NCI-H1417 treated with DMSO at 0.1 percent for 48 hours (cell line): ENCODE measurements around the gene TMEM80.
"Not testable (repeated sequence)": the region's sequence is repeated elsewhere in the genome, so short reads cannot be mapped to it uniquely, and the experiment has no call there.

Experiments used
- DNase-seq: peaks from one replicate; lab custom pipeline; 2025; lab: John Stamatoyannopoulos, UW

The TMEM80 gene

DNA sequence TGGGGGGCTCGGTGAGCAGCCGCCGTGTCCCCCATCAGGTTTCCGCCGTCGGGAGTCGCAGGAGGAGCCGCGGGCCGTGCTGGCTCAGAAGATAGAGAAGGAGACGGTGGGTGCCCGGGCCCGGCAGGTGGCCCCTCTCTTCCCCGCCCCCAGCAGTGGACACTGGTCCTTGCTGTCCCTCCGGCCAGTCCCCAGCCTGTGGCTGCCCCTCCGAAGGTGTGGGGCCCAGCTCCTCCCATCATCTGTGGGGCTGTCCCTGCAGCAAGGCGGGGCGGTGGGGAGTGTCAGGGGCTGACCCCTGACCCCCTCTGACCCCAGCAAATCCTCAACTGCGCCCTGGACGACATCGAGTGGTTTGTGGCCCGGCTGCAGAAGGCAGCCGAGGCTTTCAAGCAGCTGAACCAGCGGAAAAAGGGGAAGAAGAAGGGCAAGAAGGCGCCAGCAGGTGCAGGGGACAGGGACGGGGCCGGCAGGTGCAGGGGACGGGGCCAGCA, 25.7 kb downstream of the TMEM80 start:
- no peak for DNase-seq

DNA sequence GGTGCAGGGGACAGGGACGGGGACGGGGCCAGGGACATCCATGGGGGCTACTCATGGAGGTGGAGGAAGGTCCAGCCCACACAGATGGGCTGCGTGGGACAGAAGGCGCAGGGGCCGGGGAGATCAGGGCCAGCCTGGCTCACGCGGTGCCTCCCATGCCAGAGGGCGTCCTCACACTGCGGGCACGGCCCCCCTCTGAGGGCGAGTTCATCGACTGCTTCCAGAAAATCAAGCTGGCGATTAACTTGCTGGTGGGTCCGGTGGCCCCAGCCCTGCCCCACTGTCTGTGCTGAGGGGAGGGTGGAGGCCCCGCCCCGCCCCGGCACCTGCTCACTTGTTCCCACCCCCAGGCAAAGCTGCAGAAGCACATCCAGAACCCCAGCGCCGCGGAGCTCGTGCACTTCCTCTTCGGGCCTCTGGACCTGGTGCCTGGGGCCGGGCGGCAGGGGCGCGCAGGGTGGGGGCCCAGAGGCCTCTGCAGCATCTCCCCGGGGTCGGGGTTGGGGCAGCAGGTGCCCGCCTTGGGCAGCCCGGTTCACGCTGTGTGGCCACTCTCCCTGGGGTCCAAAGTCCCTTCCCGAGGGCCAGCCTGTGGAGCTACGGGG, 26.2 kb downstream of the TMEM80 start:
- DNase-seq = no peak

DNA sequence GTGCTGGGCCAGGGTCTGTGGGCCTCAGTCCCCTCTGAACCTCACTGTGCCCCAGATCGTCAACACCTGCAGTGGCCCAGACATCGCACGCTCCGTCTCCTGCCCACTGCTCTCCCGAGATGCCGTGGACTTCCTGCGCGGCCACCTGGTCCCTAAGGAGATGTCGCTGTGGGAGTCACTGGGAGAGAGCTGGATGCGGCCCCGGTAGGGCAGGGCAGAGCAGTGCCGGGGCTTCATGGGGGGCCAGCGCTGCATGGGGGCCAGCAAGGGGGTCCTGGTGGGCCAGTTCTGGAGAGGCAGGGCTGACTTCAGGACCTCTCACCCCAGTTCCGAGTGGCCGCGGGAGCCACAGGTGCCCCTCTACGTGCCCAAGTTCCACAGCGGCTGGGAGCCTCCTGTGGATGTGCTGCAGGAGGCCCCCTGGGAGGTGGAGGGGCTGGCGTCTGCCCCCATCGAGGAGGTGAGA, 26.8 kb downstream of the TMEM80 start:
- no peak for DNase-seq

DNA sequence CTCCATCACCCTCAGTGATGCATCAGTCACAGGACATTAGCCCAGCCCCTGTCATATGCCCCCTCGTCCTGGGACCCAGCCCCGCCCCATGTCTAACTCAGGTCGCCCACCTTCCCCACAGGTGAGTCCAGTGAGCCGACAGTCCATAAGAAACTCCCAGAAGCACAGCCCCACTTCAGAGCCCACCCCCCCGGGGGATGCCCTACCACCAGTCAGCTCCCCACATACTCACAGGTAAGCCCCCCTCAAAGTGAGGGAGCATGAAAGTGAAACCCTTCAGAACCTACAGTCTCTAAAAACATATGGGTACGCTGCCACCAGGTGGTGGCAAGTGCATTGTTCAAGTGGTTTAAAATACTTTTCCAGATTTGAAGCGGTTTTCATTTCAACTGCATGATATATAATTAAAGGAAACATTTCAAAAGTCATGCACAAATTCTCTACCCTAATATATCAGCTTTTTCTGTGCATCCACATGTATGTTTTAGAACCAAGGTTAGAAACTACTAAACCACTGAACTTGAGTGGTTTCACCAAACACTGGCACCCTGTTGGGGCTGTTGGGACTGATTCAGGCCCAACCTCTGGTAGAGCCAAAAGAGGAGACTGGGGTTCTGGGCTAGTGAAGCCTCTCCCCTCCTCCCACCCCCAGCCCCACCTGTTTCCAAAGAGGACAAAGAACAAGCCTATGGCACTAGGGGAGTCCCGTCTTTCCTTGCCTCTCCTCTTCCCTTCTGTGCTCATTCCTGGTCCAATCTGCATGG, 27.7 kb downstream of the TMEM80 start:
- no peak for DNase-seq

DNA sequence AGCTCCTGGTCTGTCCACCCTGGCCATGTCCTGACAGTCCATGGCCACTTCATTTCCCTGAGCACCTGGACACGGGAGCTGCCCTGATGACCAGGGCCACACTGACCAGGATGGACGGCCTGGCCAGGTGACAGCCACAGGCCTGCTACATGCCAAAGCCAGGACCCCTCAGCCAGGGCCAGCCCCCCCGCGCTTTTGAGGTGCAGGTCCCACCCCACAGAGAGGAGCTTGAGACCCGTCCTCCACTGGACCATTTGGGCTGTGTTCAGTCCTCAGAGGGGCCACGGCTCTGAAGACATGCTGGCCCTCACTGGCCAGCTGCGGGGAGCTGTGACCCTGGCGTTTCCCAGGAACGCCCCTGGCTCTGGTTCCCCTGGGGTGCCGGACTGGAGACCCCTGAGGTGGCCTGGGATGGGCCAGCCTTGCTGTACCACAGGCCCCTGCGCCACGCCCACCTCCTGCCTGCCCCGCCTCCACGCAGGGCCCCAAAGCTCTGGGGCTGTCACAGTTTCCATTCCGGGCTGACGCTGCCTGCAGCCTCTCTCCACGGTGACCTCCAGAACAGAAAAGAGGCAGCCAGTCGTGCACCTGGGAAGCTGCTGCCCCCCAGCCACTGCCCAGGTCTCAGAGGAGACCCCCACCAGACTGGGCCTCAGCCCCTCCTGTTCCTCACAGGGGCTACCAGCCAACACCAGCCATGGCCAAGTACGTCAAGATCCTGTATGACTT, 28.6 kb downstream of the TMEM80 start:
- DNase-seq = no peak

DNA sequence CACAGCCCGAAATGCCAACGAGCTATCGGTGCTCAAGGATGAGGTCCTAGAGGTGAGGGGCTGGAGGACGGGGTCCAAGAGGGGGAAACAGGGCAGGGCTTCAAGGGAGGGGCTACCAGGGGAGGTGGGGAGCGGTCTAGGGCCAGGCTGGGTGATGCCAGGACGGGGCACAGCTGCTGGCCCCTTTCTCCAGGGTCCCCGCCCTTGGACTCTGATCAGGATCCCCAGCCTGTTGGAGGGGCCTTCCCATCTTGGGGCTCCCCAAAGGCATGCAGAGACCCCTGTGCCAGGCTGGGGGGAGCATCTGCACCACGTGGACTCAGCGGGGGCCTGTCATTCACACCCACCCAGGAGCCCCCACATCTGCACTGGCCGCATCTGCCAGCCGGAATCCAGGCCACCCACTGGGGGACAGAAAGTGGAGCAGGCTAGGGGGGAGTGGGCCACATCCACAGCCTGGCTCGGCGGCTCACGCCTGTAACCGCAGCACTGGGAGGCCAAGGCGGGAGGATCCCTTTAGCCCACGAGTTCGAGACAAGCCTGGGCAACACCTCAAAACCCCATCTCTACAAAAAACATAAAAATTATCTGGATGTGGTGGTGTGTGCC, 29.3 kb downstream of the TMEM80 start:
- no peak for DNase-seq

DNA sequence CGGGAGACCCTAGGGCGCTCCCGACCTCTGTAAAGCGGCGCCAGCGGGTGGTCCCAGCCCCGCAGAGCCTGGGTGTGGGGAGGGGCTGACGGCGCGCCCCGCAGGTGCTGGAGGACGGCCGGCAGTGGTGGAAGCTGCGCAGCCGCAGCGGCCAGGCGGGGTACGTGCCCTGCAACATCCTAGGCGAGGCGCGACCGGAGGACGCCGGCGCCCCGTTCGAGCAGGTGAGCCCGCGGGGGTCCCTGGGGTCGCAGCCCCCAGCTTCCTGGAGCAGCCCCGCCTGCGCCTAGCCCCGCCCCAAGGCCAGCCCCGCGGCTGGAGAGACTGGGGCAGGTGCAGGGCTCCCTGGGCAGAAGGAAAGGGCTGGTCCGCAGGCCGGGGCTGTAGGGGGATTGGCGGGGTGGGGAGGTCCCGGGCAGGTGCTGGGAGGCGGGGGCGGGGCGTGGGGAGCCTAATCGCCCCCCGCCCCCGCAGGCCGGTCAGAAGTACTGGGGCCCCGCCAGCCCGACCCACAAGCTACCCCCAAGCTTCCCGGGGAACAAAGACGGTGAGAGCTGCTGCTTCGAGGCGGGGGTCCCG, 30.1 kb downstream of the TMEM80 start:
- no peak for DNase-seq

DNA sequence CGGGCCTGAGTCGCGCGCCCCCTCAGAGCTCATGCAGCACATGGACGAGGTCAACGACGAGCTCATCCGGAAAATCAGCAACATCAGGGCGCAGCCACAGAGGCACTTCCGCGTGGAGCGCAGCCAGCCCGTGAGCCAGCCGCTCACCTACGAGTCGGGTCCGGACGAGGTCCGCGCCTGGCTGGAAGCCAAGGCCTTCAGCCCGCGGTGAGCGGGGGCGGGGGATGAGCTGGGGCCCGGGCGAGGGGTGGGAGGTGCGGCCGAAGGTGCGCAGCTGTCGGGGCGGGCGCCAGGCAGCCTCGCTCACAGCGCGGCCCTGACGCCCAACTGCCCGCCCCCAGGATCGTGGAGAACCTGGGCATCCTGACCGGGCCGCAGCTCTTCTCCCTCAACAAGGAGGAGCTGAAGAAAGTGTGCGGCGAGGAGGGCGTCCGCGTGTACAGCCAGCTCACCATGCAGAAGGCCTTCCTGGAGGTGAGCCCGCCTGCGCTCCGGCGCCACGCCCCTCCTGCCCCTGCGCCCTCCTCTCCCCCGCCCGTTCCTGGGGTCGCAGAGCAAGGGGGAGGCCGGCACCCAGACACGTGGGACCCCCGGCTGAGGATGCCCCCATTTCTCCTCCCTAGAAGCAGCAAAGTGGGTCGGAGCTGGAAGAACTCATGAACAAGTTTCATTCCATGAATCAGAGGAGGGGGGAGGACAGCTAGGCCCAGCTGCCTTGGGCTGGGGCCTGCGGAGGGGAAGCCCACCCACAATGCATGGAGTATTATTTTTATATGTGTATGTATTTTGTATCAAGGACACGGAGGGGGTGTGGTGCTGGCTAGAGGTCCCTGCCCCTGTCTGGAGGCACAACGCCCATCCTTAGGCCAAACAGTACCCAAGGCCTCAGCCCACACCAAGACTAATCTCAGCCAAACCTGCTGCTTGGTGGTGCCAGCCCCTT, 30.9 kb downstream of the TMEM80 start:
- no peak for DNase-seq

DNA sequence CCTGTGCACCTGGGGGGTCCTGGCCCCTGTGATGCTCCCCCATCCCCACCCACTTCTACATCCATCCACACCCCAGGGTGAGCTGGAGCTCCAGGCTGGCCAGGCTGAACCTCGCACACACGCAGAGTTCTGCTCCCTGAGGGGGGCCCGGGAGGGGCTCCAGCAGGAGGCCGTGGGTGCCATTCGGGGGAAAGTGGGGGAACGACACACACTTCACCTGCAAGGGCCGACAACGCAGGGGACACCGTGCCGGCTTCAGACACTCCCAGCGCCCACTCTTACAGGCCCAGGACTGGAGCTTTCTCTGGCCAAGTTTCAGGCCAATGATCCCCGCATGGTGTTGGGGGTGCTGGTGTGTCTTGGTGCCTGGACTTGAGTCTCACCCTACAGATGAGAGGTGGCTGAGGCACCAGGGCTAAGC, 31.7 kb downstream of the TMEM80 start:
- no peak for DNase-seq

DNA sequence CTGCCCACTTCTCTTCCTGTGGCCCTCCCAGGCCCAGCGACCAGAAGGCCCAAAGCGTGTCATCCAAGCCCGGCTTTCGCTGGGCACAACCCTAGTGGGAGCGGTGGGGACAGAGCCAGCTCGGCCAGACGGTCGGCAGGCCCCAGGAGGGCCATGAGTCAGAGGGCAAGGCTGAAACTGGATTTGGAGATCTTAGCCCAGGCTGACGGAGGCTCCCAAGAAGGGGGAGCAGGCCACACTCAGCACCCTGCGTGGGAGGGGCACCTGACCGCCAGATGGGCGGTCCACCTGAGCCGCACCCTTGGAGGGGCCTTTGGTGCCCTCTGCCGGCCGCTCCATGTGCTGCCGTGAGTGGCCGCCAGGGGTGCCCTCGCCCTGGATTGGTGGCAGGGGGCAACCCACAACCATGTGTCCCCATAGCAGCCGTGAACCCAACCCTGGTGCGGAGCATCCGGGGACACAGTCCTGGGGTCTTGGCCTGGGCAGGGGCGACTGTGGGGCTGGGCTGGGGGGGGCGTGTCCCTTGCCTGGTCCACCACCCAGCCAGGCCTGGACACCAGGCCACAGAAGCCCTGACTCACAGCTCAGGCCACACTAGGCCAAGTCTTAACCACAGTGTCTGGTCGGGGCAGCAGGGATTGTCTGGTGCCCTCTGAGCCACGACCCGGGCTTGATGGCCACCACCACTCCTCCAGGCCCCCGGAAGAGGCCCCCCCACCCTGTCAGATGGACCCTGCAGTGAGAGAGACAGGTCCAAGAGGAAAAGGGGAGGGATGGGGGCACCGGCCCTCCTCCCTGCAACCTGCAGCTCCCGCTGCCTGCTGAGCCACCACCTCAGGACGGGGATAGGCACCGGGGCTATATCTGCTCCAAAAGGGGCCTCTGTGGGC, 32.5 kb downstream of the TMEM80 start:
- DNase-seq = no peak

DNA sequence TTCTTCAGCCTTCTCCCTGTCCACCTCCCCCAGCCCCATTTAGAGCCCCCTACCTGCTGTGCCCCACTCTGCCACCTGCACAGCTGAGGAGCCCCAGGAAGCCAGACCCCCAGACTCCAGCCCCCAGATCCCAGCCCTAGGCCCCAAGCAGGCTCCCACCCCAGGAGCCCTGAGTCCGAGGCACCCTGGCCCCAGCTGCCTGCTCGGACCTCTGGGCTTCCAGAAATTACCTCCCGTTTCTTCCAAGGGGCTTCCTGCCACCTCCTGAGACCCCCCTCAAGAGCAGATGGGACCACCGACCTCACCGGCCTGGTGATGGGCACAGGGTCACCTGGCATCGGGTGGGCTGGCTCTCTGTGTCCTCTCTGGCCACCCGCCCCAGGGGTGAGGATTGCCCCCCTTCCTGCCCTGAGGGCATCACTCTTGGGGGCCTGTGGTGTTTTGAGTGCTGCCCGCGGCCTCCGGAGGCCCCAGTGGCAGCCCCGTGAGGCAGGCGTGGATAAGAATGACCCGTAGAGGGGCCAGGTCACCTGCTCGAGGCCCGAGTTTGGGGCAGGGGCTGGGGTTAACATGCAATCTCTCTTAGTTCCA, 33.4 kb downstream of the TMEM80 start:
- no peak for DNase-seq

DNA sequence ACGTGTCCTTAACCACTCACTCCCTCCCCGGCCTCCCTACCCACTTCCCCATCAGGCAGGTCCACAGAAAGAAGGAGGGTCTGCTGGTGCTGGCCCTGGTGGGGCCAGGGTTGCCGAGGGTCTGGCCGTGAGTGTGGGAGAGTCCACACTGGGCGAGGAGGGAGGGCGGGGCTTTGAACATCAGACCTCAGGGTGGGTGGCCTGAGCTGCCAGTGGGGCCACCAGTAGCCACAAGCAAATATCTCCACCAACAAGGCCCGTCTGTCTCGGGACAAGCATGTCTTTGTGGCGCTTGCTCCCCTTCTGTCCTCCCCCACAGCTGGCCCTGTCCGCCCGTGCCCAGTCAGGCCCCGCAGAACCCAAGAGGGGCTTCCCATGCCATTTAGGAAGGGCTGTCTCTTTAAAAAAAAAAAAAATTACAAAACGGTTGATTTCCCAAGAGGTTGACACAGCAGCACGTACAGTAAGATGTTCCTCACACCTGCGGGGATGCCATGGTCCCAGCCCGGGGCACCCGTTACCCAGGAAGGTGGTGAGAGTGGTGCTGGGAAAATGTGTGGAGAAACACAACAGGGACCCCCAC, 34.0 kb downstream of the TMEM80 start:
- DNase-seq = no peak

DNA sequence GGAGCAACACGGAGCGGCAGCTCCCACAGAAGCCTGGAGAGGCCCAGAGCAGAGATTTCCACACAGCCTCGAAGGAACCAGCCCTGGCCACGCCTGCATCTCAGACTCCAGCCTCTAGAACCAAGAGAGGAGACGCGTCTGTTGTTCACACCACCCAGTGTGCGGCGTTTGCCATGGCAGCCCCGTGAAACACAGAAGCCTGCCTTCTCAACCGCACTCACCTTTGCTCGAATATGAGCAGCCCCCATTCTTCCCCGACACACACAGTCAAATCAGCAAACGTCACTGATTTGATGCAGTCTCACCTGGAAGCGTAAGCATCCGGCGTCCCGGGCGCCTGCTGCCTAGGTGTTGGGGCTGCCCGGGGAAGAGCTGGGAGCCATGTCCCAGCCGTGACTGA, 37.5 kb downstream of the TMEM80 start:
- DNase-seq = no peak

DNA sequence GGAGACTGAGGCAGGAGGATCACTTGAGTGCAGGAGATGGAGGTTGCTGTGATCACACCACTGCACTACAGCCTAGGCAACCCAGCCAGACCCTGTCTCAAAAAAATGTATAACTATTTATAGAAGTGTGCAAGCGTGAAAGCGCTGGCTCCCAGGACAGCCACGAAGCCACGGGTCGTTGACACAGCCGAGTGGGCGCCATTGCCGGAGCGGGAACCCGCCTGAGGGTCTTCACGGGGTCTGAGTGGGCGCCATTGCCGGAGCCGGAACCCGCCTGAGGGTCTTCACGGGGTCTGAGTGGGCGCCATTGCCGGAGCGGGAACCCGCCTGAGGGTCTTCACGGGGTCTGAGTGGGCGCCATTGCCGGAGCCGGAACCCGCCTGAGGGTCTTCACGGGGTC, 38.9 kb downstream of the TMEM80 start:
- DNase-seq = not testable (repeated sequence)

DNA sequence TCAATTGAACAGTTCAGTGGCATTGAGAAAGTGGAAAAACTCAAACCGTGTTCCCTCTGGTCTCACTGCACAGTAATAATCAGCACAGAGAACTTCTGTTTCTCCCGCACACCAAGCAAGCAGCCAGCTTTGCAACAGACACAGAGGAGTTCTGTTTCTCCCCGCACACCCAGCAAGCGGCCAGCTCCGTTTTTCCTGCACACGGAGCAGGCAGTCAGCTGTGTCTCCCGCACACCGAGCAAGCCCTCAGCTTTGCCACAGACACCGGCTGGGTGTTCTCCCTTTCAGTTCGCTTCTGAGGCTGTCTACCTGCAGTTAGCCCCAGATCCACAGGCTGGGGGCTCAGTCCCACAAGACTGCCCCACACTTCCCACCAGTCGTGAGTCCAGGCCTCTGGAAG, 41.8 kb downstream of the TMEM80 start:
- no peak for DNase-seq

DNA sequence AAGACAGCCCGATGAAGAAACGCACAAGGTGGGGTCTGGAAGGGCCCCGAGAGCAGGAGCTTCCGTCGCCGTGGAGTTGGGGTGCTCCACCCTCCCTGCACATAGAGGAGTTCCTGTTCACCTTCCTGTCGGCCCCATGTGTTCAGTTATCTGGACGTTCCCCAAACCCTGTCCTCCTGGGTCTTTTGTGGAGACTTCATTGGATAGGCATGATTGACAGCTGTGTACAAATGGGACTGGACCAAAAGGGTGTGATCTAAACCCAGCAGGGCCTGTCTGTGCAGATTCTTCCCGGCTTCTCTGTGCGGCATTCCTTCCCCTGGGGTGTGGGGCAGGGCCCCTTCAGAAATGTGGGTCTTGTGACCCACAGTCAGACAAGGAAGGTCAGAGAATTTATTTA, 42.3 kb downstream of the TMEM80 start:
- DNase-seq = not testable (repeated sequence)

DNA sequence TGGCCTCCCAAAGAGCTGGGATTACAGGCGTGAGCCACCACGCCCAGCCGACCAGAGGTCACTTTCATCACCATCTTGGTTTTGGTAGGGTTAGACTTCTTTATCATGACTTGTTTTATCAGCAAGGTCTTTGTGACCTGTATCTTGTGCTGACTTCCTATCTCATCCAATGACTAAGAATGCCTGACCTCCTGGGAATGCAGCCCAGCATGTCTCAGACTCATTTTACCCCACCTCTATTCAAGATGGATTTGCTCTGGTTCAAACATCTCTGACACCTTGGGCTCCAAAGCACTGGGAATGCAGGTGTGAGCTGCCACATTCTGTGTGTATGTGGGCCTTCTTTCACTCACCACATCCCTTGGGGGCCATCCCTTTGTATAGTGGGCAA, 46.5 kb downstream of the TMEM80 start:
- no peak for DNase-seq

DNA sequence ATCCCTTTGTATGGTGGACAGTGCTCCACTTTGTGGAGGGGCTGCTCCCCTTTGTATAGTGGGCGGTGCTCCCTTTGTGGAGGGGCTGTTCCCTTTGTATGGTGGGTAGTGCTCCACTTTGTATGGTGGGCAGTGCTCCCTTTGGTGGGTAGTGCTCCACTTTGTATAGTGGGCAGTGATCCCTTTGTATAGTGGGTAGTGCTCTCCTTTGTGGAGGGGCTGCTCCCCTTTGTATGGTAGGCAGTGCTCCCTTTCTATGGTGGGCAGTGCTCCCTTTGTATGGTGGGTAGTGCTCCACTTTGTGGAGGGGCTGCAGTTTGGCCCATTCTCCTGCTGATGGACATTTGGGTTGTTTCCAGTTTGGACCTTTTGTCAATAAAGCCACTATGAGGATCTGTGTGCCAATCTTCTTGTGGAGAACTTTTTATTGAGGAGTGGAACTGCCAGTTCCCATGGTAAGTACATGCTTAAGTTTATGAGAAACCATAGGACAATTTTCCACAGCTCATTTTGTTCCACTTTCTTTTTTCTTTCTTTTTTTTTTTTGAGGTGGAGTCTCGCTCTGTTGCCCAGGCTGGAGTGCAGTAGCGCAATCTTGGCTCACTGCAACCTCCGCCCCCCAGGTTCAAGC, 47.1 kb downstream of the TMEM80 start:
- DNase-seq = no peak

DNA sequence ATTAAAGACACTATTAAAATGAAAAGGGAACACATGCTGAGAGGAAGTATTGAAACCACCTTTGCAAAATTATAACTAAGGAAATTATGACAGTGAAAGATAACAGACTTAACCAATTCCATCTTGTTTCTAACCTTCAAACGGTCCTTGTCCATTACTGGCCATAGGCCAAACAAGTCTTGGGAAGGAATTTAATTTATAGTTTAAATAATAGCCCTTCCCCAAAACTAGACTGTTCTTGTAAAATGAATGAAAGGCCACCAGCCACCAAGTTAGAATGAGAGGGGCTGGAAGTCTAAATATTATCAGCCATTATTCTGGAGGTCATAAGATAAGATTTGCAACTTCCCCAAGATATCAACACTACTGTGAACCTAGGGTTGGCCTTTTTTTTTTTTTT, 49.8 kb downstream of the TMEM80 start:
- no peak for DNase-seq
